HCT116 (cell line): Measurements from ENCODE around the gene ODF4.

Experiments used
- YY1 ChIP-seq: IDR thresholded peaks from 2 replicates; pipeline ENCODE4 v1.6.1; 2011; ENCODE audit warnings: low read length, low read depth, moderate library complexity, mild to moderate bottlenecking; ENCODE audit not compliant: insufficient replicate concordance; ENCODE audit errors: extremely low read depth
- TF ChIP-seq, protein P1 (sequence below): IDR thresholded peaks from 2 replicates; pipeline ENCODE4 v1.6.1; 2012; ENCODE audit warnings: low read depth
- TF ChIP-seq, protein P2 (sequence below): IDR thresholded peaks from 2 replicates; pipeline ENCODE4 v1.6.1; 2012
- TF ChIP-seq, protein P3 (sequence below), 3 experiments: fragments of 200-600 bp in 1 of 3; sonication (generic) in 1 of 3; IDR thresholded peaks in 2 of 3; conservative IDR thresholded peaks in 1 of 3; 2 replicates each; pipeline ENCODE4 v1.5.1; 2012 to 2017; ENCODE audit warnings: low read depth in 2 of 3, low read length in 2 of 3, antibody characterized with exemption in 1 of 3, borderline replicate concordance in 1 of 3, control low read depth in 1 of 3, mild to moderate bottlenecking in 1 of 3, mixed read lengths in 1 of 3, mixed run types in 1 of 3, moderate library complexity in 1 of 3; ENCODE audit not compliant: insufficient read depth in 1 of 3

DNA sequence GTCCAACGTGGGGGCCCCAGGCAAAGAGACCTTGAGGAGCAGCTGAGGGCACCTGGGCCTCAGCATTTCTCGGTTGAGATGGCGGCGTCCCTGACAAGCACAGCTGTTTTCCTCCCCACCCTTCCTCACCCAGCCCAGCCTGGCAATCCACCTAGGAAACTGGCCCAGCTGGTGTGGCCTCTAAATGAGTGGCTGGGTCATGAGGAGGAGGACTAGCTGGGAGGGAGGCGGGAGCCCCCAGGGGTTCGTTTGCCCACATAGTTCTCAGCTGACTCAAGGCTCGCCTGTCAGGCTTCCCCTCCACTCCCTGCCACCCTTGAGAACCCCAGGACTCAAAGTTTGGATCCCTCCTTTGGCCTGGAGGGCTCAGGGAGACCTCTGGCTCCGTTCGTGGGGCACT is 52.1 kb downstream of the ODF4 start:
- TF ChIP-seq, protein P1, sequence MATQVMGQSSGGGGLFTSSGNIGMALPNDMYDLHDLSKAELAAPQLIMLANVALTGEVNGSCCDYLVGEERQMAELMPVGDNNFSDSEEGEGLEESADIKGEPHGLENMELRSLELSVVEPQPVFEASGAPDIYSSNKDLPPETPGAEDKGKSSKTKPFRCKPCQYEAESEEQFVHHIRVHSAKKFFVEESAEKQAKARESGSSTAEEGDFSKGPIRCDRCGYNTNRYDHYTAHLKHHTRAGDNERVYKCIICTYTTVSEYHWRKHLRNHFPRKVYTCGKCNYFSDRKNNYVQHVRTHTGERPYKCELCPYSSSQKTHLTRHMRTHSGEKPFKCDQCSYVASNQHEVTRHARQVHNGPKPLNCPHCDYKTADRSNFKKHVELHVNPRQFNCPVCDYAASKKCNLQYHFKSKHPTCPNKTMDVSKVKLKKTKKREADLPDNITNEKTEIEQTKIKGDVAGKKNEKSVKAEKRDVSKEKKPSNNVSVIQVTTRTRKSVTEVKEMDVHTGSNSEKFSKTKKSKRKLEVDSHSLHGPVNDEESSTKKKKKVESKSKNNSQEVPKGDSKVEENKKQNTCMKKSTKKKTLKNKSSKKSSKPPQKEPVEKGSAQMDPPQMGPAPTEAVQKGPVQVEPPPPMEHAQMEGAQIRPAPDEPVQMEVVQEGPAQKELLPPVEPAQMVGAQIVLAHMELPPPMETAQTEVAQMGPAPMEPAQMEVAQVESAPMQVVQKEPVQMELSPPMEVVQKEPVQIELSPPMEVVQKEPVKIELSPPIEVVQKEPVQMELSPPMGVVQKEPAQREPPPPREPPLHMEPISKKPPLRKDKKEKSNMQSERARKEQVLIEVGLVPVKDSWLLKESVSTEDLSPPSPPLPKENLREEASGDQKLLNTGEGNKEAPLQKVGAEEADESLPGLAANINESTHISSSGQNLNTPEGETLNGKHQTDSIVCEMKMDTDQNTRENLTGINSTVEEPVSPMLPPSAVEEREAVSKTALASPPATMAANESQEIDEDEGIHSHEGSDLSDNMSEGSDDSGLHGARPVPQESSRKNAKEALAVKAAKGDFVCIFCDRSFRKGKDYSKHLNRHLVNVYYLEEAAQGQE: no peak
- TF ChIP-seq YY1: no peak
- TF ChIP-seq, protein P2, sequence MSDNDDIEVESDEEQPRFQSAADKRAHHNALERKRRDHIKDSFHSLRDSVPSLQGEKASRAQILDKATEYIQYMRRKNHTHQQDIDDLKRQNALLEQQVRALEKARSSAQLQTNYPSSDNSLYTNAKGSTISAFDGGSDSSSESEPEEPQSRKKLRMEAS: no peak
- TF ChIP-seq, protein P3, sequence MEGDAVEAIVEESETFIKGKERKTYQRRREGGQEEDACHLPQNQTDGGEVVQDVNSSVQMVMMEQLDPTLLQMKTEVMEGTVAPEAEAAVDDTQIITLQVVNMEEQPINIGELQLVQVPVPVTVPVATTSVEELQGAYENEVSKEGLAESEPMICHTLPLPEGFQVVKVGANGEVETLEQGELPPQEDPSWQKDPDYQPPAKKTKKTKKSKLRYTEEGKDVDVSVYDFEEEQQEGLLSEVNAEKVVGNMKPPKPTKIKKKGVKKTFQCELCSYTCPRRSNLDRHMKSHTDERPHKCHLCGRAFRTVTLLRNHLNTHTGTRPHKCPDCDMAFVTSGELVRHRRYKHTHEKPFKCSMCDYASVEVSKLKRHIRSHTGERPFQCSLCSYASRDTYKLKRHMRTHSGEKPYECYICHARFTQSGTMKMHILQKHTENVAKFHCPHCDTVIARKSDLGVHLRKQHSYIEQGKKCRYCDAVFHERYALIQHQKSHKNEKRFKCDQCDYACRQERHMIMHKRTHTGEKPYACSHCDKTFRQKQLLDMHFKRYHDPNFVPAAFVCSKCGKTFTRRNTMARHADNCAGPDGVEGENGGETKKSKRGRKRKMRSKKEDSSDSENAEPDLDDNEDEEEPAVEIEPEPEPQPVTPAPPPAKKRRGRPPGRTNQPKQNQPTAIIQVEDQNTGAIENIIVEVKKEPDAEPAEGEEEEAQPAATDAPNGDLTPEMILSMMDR (IDR thresholded peaks at IDR 0.05 in 2 of 3, conservative IDR thresholded peaks at IDR 0.05 in 1 of 3; ENCODE audit: borderline replicate concordance in 1 of 3, insufficient read depth in 1 of 3, low read depth in 2 of 3, low read length in 2 of 3): no peak
